ENCODE results near the gene CDHR5.
"Not testable (repeated sequence)": the region's sequence is repeated elsewhere in the genome, so short reads cannot be mapped to it uniquely, and the experiment has no call there.

The CDHR5 gene

GRCh38 chr11:581342-581741, 43.4 kb downstream of the CDHR5 start:
- FAIRE-seq = no peak

GRCh38 chr11:579830-580601, 44.7 kb downstream of the CDHR5 start:
- FAIRE-seq = no peak

- no peak for FAIRE-seq
Observed at GRCh38 chr11:578276-579035, 46.3 kb downstream of the CDHR5 start.

GRCh38 chr11:577611-577894, 47.2 kb downstream of the CDHR5 start:
- FAIRE-seq = no peak

GRCh38 chr11:576811-577610, 47.7 kb downstream of the CDHR5 start:
- FAIRE-seq = no peak

GRCh38 chr11:575996-576768, 48.6 kb downstream of the CDHR5 start, which contains the start of gene PHRF1:
Gene PHRF1, plus strand, starts transcription at chr11:576470. Its CDS starts 5,043 bp downstream, at chr11:581513.
- no peak for FAIRE-seq

- FAIRE-seq = no peak
Observed at GRCh38 chr11:575313-575995, 49.3 kb downstream of the CDHR5 start.

- FAIRE-seq = no peak
Observed at GRCh38 chr11:574632-575312, 50.0 kb downstream of the CDHR5 start.

GRCh38 chr11:574031-574570, 50.7 kb downstream of the CDHR5 start:
- not testable (repeated sequence) for FAIRE-seq

- FAIRE-seq = no peak
Observed at GRCh38 chr11:573146-573759, 51.5 kb downstream of the CDHR5 start.

GRCh38 chr11:571802-572185, 53.0 kb downstream of the CDHR5 start:
- FAIRE-seq = no peak

GRCh38 chr11:569158-569885, 55.4 kb downstream of the CDHR5 start:
- no peak for FAIRE-seq

GRCh38 chr11:568306-569157, 56.2 kb downstream of the CDHR5 start:
- no peak for FAIRE-seq

GRCh38 chr11:567629-568292, 57.0 kb downstream of the CDHR5 start:
- FAIRE-seq = no peak

GRCh38 chr11:567011-567628, 57.6 kb downstream of the CDHR5 start:
- FAIRE-seq = no peak

All from G401.6 (cell line).